ENCODE results near the gene CPAMD8.

DNA sequence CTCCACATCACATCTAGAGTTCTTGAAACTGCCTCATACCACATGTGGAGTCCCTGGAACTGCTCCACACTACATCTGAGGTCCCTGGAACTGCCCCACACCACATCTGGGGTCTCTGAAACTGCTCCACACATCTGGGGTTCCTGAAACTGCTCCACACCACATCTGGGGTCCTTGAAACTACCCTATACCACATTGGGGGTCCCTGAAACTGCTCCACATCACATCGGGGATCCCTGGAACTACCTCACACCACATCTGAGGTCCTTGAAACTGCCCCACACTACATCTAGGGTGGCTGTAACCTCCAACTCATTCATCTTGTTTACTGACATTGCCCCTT is 104.0 kb downstream of the CPAMD8 start:
- TF ChIP-seq POLR2A (IDR thresholded peaks at IDR 0.05) = no peak
- TF ChIP-seq, protein P1, sequence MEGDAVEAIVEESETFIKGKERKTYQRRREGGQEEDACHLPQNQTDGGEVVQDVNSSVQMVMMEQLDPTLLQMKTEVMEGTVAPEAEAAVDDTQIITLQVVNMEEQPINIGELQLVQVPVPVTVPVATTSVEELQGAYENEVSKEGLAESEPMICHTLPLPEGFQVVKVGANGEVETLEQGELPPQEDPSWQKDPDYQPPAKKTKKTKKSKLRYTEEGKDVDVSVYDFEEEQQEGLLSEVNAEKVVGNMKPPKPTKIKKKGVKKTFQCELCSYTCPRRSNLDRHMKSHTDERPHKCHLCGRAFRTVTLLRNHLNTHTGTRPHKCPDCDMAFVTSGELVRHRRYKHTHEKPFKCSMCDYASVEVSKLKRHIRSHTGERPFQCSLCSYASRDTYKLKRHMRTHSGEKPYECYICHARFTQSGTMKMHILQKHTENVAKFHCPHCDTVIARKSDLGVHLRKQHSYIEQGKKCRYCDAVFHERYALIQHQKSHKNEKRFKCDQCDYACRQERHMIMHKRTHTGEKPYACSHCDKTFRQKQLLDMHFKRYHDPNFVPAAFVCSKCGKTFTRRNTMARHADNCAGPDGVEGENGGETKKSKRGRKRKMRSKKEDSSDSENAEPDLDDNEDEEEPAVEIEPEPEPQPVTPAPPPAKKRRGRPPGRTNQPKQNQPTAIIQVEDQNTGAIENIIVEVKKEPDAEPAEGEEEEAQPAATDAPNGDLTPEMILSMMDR (IDR thresholded peaks at IDR 0.05) = no peak
